Cardiac muscle cell (in vitro differentiated cells and primary cell): ENCODE data around the gene RBM19. TPM values are rescaled to one million over a fixed set of nuclear protein-coding genes. Genes with fewer than 3 reads are reported as not detected.

Experiments
- DNase-seq, 2 donors: peaks; one replicate each; pipeline versions ENCODE4 v3.0.0 to v3.0.0-alpha.2; 2010 to 2017; ENCODE audit warnings: low read depth in 1 of 2, low spot score in 1 of 2
- H3K27ac ChIP-seq: fragments of 200-600 bp; sonication (generic); 2 replicates; pipeline ENCODE4 v1.5.1; 2016
- H3K27me3 ChIP-seq: fragments of 200-600 bp; sonication (generic); 2 replicates; pipeline ENCODE4 v1.6.0; 2016; ENCODE audit warnings: control low read depth
- H3K36me3 ChIP-seq: fragments of 200-600 bp; sonication (generic); 2 replicates; pipeline ENCODE4 v1.5.1; 2016; ENCODE audit warnings: control low read depth
- H3K4me1 ChIP-seq: fragments of 200-600 bp; sonication (generic); 2 replicates; pipeline ENCODE4 v1.8.1; 2017; ENCODE audit warnings: low read depth, mild to moderate bottlenecking, mixed run types
- H3K4me3 ChIP-seq: fragments of 200-600 bp; sonication (generic); 2 replicates; pipeline ENCODE4 v1.5.1; 2016; ENCODE audit warnings: mild to moderate bottlenecking
- H3K9me3 ChIP-seq: fragments of 200-600 bp; sonication (generic); 2 replicates; pipeline ENCODE4 v1.5.1; 2017; ENCODE audit warnings: low read depth, mild to moderate bottlenecking, control low read depth
- polyA plus RNA-seq: library from polyadenylated mRNA; unstranded; fragments of >200 nt; fragmentation: Nextera tagmentation; extraction: Ambion mirVana; gene quantifications from 2 replicates; pipeline ENCODE4 v1.2.1, GENCODE V29; 2016
- total RNA-seq: library from RNA; depleted of rRNA; stranded (reverse); fragments of >200 nt; gene quantifications from 2 replicates; pipeline ENCODE4 v1.2.3, GENCODE V29; 2016
- TF ChIP-seq, protein P1 (sequence below): IDR thresholded peaks from 2 replicates; pipeline ENCODE4 v1.5.1; 2012; ENCODE audit warnings: low read depth, mild to moderate bottlenecking, low read length

The RBM19 gene
- total and polyA plus RNA-seq, 2 experiments from 2014 or later = 28.1 to 31.0 TPM

DNA sequence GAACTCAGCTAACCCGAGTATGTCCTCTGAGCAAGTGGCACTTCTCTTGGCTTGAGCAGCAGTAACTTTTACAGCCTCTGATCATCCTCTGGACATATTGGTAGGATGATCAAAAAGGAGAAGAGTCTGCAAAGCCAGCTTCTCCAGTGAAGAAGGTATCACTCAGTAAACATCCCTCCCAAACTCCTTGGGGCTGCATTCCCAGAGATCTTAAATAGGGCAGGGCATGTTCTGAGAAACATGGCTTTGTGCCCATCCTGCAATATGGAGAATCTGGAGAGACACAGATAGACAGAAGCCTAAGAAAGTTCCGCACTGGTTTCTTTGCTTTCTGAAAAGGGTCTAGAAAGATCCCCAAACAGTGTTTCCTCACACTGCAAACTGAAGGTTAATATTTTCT is 65.4 kb downstream of the RBM19 start:
- no peak overlapping the region for H3K4me3 ChIP-seq
- DNase-seq = no peak
- H3K36me3 ChIP-seq = no peaks in the 10 kb centered on the region
- H3K4me1 ChIP-seq = no peaks in the 10 kb centered on the region
- no peaks in the 10 kb centered on the region for H3K27me3 ChIP-seq
- no peaks in the 10 kb centered on the region for H3K9me3 ChIP-seq
- H3K27ac ChIP-seq = no peak overlapping the region
- TF ChIP-seq, protein P1, sequence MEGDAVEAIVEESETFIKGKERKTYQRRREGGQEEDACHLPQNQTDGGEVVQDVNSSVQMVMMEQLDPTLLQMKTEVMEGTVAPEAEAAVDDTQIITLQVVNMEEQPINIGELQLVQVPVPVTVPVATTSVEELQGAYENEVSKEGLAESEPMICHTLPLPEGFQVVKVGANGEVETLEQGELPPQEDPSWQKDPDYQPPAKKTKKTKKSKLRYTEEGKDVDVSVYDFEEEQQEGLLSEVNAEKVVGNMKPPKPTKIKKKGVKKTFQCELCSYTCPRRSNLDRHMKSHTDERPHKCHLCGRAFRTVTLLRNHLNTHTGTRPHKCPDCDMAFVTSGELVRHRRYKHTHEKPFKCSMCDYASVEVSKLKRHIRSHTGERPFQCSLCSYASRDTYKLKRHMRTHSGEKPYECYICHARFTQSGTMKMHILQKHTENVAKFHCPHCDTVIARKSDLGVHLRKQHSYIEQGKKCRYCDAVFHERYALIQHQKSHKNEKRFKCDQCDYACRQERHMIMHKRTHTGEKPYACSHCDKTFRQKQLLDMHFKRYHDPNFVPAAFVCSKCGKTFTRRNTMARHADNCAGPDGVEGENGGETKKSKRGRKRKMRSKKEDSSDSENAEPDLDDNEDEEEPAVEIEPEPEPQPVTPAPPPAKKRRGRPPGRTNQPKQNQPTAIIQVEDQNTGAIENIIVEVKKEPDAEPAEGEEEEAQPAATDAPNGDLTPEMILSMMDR = no peak

DNA sequence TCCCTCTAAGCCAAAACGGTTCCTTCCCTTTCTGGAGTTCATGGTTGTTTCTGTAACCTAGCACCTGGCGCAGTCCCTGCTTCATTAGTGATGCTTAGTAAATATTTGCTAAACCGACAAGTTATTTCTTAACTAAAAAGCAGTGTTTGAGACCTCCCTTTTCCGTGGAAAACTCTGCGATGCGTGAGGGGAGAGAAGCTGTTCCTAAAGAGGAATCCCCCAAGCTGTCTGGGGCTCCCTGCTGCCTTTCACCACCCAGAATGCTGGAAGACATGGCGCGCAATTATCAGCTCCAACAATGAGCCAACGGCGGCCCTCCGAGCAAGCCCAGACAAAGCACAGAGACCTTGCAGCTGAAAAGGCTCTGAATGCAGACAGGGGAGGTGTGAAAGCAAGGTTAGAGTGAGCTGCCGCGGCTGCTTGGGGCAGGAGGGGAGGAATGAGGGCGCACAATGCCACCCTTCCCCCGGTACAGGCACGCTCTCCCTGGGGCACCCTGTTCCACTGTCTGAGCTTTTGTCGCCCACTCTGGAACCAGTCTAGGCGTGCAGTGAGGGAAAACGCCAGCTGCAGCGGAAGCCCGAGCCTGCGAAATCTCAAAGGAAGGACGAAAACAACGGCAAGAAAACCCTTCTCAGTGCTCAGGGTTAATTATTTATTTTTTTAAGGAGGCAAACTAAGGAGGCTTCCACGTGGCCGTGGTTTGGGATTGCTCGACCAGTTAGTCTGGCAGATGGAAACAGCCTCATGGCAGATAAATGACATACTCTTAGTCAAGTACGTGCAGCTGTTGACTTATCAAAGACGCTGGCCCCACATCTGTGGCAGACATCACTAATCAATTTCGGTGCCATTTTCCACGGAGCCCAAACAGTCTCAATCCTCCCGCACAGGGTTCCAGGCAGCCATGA is 66.3 kb downstream of the RBM19 start:
- no peaks in the 10 kb centered on the region for H3K36me3 ChIP-seq
- DNase-seq = no peak
- no peak overlapping the region for H3K4me3 ChIP-seq
- no peak overlapping the region for H3K27ac ChIP-seq
- no peaks in the 10 kb centered on the region for H3K9me3 ChIP-seq
- TF ChIP-seq, protein P1 = no peak
- H3K4me1 ChIP-seq = no peaks in the 10 kb centered on the region
- H3K27me3 ChIP-seq = no peaks in the 10 kb centered on the region

DNA sequence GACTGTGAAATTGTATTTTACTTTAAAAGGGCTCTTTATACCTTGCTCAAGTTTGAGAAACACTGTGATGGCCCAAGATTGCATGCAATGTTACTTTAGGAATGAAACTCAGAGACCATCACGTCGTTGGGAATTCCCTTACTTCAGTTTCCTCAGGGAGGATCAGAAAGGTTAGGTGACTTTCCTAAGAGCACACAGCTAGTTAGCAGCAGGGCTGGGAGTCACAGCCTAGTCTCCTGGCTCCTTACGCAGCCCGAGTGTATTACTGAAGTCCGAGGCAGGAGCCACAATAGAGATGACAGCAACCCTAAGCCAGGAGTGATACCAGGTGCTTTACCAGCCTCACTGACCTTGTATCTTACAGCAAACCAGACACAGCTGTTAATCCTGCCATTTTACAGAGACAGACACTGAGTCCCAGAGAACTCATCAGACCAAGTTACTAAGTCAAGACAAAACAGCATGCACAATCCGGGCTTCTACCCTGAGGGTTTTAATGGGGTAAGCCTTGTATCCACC is 67.0 kb downstream of the RBM19 start:
- TF ChIP-seq, protein P1 = no peak
- no peaks in the 10 kb centered on the region for H3K9me3 ChIP-seq
- H3K27me3 ChIP-seq = no peaks in the 10 kb centered on the region
- no peak for DNase-seq
- H3K4me3 ChIP-seq = no peak overlapping the region
- no peaks in the 10 kb centered on the region for H3K36me3 ChIP-seq
- no peaks in the 10 kb centered on the region for H3K4me1 ChIP-seq
- no peak overlapping the region for H3K27ac ChIP-seq

DNA sequence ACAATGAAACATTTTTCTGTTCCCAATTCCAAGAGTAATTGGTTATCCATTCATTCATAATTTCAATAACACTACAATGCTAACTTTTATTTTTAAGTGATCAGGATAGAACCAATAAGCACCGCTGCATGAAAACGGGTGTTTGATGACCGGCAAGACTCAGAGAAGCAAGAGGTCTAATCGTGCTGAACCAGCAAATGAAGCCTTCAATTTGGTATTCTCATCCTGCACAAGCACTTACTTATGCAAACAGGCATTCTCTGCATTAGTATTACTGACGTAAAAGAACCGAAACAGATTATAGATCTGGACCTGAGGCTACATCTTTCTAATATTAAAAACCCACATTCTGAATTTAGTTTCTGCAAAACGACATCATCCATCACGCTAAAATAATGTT is 67.7 kb downstream of the RBM19 start:
- H3K27me3 ChIP-seq = no peaks in the 10 kb centered on the region
- H3K4me3 ChIP-seq = no peak overlapping the region
- H3K27ac ChIP-seq = no peak overlapping the region
- no peak for DNase-seq
- TF ChIP-seq, protein P1 = no peak
- no peaks in the 10 kb centered on the region for H3K4me1 ChIP-seq
- H3K9me3 ChIP-seq = no peaks in the 10 kb centered on the region
- no peaks in the 10 kb centered on the region for H3K36me3 ChIP-seq

DNA sequence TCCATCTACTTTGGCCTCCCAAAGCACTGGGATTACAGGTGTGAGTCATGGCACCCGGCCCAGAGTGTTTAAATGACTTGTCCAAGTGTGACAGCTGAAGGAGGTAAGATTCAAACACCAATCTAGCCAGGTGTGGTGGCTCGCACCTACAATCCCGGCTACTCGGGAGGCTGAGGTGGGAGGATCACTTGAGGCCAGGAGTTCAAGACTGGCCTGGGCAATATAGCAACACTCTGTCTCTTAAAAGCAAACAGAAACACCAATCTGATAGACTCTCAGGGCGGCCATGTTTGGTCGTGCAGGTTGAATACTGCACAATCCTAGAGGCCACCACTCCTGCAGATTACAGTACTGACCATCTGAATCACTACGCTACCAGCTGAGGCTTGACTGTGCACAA is 68.7 kb downstream of the RBM19 start:
- no peak for DNase-seq
- H3K36me3 ChIP-seq = no peaks in the 10 kb centered on the region
- H3K4me3 ChIP-seq = no peak overlapping the region
- H3K4me1 ChIP-seq = no peaks in the 10 kb centered on the region
- no peaks in the 10 kb centered on the region for H3K9me3 ChIP-seq
- H3K27ac ChIP-seq = no peak overlapping the region
- TF ChIP-seq, protein P1 = no peak
- H3K27me3 ChIP-seq = no peaks in the 10 kb centered on the region
